ENCODE results near the gene MOB3B. TPM values are rescaled to one million over a fixed set of nuclear protein-coding genes. Genes with fewer than 3 reads are reported as not detected.

Gene MOB3B
- total RNA-seq, 4 donors from 2014 or later = 16.2 to 23.7 (median 19.7) TPM

DNA sequence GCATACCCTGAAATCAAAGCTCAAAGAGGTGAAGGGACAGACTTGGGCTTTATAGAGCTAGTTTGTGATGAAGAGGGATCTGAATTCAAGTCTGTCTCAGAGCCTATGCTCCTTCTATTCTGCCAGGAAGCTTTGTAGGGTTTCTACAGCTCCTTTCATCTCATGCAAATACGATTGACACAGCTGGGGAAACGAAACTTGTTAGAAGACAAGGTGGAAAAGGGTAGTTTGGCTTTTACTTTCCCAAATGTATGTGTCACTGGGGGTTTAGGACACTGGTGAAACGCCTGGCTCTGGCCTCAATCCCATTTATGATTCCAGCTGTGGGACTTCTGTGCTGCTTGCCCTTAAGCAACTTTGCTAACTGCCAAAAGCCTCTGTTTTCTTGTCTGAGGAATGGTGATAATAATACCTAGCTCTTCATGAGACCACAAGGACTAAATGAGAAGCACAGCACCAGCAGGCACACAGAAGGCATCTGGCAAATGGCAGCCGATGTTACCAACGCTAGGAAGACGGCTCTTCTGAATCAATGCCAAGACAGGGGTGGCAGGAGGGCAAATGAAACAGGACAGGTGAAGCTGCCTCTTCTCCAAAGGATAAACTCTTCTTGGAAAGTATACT lies 162.3 kb downstream of the MOB3B start:
- Histone ChIP-seq H3K9me3 (no peaks in the 10 kb centered on the region), H3K36me3 (no peaks in the 10 kb centered on the region), H3K27me3 (no peaks in the 10 kb centered on the region), H3K4me1 (peaks cover 0 to 46% (median 26%) of the 10 kb centered on the region in 4 donors), H3K4me3 (no peak overlapping the region), H3K27ac (peak overlapping the region in 3 of 4 donors; percentile 13 to 74 (median 70))
- no peak for DNase-seq (ENCODE audit: low spot score in 2 of 2)
- TF ChIP-seq POLR2A (IDR thresholded peaks at IDR 0.05) (no peak), EP300 (IDR thresholded peaks at IDR 0.05) (no peak)
- TF ChIP-seq, protein P1, sequence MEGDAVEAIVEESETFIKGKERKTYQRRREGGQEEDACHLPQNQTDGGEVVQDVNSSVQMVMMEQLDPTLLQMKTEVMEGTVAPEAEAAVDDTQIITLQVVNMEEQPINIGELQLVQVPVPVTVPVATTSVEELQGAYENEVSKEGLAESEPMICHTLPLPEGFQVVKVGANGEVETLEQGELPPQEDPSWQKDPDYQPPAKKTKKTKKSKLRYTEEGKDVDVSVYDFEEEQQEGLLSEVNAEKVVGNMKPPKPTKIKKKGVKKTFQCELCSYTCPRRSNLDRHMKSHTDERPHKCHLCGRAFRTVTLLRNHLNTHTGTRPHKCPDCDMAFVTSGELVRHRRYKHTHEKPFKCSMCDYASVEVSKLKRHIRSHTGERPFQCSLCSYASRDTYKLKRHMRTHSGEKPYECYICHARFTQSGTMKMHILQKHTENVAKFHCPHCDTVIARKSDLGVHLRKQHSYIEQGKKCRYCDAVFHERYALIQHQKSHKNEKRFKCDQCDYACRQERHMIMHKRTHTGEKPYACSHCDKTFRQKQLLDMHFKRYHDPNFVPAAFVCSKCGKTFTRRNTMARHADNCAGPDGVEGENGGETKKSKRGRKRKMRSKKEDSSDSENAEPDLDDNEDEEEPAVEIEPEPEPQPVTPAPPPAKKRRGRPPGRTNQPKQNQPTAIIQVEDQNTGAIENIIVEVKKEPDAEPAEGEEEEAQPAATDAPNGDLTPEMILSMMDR (IDR thresholded peaks at IDR 0.05) = no peak
- 61 to 65% methylated on average over 6 of the region's 6 CpGs for whole genome bisulfite sequencing, 2 donors

DNA sequence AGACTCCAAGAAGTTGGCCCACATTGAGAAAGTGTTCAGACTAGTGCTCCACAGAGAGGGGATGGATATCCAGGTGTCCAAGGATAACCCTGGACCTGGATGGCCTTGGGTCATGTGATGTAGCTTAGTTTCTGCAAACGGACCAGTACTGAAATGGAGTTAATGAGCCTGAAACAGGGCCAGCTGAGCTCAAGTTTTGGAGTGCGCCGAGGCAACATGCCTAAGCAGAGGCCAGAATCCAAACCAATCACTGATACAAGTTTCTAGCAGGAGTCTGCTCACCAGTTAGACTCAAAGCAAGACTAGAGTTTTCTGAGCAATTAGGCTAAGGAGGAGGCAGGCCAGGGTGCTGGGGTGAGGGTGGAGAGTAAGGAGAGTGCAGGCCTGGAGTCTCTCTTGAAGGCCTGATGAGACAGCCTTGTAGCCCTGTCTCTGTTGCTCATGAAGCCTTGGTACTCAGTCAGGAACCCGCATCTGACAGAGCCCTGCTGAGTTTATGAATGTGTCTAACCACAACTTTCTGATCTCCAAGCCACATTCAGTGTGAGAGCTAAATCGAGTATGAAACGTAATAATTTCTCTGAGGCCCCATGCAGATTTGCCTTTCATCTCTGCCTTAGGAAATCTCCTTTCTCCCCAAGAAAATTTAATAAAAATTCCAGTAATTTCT lies 163.8 kb downstream of the MOB3B start:
- peaks cover 0 to 41% (median 26%) of the 10 kb centered on the region in 4 donors for H3K4me1 ChIP-seq
- no peaks in the 10 kb centered on the region for H3K9me3 ChIP-seq
- H3K27me3 ChIP-seq = no peaks in the 10 kb centered on the region
- WGBS, 2 donors = 61% methylated on average over 6 of the region's 6 CpGs
- DNase-seq (ENCODE audit: low spot score in 2 of 2) = no peak
- peak overlapping the region in 2 of 4 donors; percentile 70 to 74 for H3K27ac ChIP-seq
- H3K36me3 ChIP-seq = no peaks in the 10 kb centered on the region
- TF ChIP-seq, protein P1 (IDR thresholded peaks at IDR 0.05) = no peak
- TF ChIP-seq POLR2A (IDR thresholded peaks at IDR 0.05) (no peak), EP300 (IDR thresholded peaks at IDR 0.05) (no peak)
- H3K4me3 ChIP-seq = no peak overlapping the region

DNA sequence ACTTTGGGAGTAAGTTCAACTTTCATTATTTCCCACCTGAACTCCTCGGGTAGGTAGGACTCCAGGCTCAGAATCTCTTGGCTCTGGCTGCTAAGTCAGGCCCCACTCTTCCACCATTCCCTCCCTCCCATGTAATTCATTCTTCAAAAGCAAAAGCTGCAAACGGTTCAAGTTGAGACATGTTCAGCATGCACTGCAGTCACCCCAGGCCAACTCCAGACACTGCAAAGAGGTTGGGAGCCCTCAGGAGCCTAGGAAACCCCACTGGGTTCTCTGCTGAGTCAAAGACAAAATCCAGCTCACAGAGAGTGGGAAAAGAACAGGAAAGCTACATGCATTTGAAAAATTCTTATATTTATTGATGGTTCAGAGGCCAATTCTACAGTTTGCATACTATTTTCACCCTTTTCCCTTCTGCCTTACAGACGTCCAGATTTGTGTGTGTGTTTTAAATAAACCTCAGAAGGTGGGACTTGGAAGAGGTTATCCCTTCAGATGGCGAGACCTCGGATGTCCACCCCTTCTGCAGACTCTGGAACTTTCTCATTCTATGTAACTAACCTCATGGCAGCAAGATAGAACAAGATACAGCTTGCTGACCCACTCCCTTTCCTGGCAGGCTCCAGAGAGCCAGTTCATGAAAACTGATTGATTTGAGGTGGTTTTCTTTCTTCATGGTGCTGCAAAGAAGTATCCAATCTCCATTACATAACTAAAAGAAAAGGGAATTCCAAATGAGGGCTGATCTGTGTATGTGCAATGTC lies 167.0 kb downstream of the MOB3B start:
- Histone ChIP-seq H3K36me3 (peaks cover 0 to 4% (median 0%) of the 10 kb centered on the region in 3 donors), H3K4me1 (peaks cover 0 to 22% (median 20%) of the 10 kb centered on the region in 4 donors), H3K9me3 (no peaks in the 10 kb centered on the region), H3K27me3 (no peaks in the 10 kb centered on the region), H3K27ac (no peak overlapping the region), H3K4me3 (no peak overlapping the region)
- DNase-seq (ENCODE audit: low spot score in 2 of 2) = no peak
- WGBS, 2 donors = 78% methylated on average over 5 of the region's 5 CpGs
- TF ChIP-seq, protein P1 (IDR thresholded peaks at IDR 0.05) = no peak
- TF ChIP-seq EP300 (IDR thresholded peaks at IDR 0.05) (no peak), POLR2A (IDR thresholded peaks at IDR 0.05) (no peak)

DNA sequence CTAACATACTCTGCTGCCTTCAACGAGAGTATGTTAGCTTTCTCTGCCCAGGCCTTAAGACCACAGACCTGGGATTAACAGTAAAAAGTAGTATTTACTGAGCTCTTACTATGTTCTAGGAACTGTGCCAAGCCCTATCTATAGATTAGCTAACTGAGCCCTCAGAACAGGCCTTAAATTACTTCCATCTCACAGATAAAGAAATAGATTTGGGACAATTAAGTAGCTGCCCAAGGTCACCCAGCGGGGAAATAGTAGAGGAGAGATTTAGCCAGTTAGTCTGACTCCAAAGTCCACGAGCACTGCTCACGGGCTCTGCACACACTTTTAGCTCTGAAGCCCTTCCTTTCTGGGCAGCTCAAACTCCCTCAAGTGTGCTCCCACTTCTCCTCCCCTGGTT lies 168.1 kb downstream of the MOB3B start:
- Histone ChIP-seq H3K36me3 (peaks cover 0 to 4% (median 0%) of the 10 kb centered on the region in 3 donors), H3K27me3 (no peaks in the 10 kb centered on the region), H3K9me3 (no peaks in the 10 kb centered on the region), H3K4me3 (no peak overlapping the region), H3K27ac (no peak overlapping the region), H3K4me1 (peaks cover 0 to 15% (median 10%) of the 10 kb centered on the region in 4 donors)
- WGBS, 2 donors = 86 to 90% methylated on average over 4 of the region's 4 CpGs
- TF ChIP-seq, protein P1 (IDR thresholded peaks at IDR 0.05) = no peak
- DNase-seq (ENCODE audit: low spot score in 2 of 2) = no peak

DNA sequence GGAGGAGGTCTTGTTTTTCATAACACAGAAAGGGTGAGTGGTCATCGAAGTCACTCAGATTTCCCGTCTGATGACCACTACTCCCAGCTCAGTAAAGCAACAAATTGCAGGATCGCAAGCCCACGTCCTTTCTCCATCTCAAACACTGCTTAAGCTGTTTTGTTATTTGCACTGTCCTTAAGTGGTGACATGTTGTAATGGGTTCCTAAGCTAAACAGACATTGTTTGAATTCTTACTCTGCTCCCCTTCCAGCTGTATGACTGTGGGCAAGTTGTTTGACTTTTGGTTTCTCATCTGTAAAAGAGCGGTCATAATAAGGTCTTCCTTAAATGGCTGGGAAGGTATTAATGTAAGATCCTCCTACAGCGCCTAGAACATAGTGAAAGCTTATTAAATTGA lies 169.9 kb downstream of the MOB3B start:
- H3K27me3 ChIP-seq = no peaks in the 10 kb centered on the region
- peaks cover 0 to 4% (median 0%) of the 10 kb centered on the region in 3 donors for H3K36me3 ChIP-seq
- H3K4me3 ChIP-seq = no peak overlapping the region
- no peak for DNase-seq (ENCODE audit: low spot score in 2 of 2)
- no peak for TF ChIP-seq EP300 (IDR thresholded peaks at IDR 0.05)
- TF ChIP-seq POLR2A (IDR thresholded peaks at IDR 0.05) = no peak
- TF ChIP-seq, protein P1 (IDR thresholded peaks at IDR 0.05) = no peak
- H3K27ac ChIP-seq = no peak overlapping the region
- H3K9me3 ChIP-seq = no peaks in the 10 kb centered on the region
- WGBS, 2 donors = 95% methylated on average over 6 of the region's 6 CpGs
- H3K4me1 ChIP-seq = peaks cover 0 to 11% (median 5%) of the 10 kb centered on the region in 4 donors
